BE2C (cell line): ENCODE results near the gene TENM4.

Source experiments
- DNase-seq: peaks from one replicate; pipeline ENCODE4 v3.0.0-alpha.2; 2020
- H3K27me3 ChIP-seq: fragments of 250-450 bp; sonication (Bioruptor Pico); 2 replicates; pipeline ENCODE4 v1.5.1; 2020; ENCODE audit warnings: mild to moderate bottlenecking
- H3K36me3 ChIP-seq: fragments of 250-450 bp; sonication (Bioruptor Pico); 2 replicates; pipeline ENCODE4 v1.5.1; 2020; ENCODE audit warnings: mild to moderate bottlenecking
- H3K4me1 ChIP-seq: fragments of 250-450 bp; sonication (Bioruptor Pico); 2 replicates; pipeline ENCODE4 v1.5.1; 2020
- H3K4me3 ChIP-seq: 2 replicates; pipeline ENCODE4 v1.5.1; 2011; ENCODE audit warnings: low read depth, low read length
- H3K9me3 ChIP-seq: fragments of 250-450 bp; sonication (Bioruptor Pico); 2 replicates; pipeline ENCODE4 v1.5.1; 2020
- TF ChIP-seq, protein P1 (sequence below): IDR thresholded peaks from 2 replicates; pipeline ENCODE4 v1.5.1; 2012; ENCODE audit warnings: mild to moderate bottlenecking, low read depth, low read length

Gene TENM4

DNA sequence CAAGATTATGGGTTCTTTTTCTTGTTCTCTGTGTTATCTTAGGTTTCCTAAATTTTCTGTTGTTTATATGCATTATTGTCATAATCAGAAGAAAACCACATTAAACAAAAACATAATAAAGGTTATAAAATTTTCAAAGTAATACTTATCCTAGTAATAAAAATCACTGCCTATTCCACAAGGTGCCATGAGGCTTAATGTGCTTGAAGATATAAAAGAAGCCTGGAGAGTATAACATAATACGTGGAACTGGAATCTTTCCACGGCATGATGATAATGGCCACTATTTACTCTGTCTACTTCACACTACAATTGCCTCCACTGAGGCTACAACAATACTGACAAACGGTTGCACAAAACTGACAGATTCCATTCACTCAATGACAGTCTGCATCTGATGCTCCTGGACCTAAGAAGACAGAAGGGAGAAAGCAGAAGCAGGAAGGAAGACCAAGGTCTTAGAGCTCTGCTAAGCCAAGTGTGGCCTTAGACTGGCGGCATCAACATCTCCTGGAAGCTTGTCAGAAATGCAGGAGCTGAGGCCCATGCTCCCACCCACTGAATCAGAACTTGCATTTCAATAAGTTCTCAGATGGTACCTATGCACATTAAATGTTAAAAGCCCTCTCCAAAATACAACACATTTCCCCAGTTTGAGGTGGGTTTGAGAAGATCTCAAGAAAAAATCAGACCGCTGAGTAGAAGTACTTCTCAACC, 13.1 kb downstream of the TENM4 start:
- DNase-seq, result no peak
- Histone ChIP-seq H3K36me3 (no peaks in the 10 kb centered on the region), H3K27me3 (no peaks in the 10 kb centered on the region), H3K9me3 (no peaks in the 10 kb centered on the region), H3K4me3 (no peak overlapping the region), H3K4me1 (no peaks in the 10 kb centered on the region)
- TF ChIP-seq, protein P1, sequence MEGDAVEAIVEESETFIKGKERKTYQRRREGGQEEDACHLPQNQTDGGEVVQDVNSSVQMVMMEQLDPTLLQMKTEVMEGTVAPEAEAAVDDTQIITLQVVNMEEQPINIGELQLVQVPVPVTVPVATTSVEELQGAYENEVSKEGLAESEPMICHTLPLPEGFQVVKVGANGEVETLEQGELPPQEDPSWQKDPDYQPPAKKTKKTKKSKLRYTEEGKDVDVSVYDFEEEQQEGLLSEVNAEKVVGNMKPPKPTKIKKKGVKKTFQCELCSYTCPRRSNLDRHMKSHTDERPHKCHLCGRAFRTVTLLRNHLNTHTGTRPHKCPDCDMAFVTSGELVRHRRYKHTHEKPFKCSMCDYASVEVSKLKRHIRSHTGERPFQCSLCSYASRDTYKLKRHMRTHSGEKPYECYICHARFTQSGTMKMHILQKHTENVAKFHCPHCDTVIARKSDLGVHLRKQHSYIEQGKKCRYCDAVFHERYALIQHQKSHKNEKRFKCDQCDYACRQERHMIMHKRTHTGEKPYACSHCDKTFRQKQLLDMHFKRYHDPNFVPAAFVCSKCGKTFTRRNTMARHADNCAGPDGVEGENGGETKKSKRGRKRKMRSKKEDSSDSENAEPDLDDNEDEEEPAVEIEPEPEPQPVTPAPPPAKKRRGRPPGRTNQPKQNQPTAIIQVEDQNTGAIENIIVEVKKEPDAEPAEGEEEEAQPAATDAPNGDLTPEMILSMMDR, result no peak

DNA sequence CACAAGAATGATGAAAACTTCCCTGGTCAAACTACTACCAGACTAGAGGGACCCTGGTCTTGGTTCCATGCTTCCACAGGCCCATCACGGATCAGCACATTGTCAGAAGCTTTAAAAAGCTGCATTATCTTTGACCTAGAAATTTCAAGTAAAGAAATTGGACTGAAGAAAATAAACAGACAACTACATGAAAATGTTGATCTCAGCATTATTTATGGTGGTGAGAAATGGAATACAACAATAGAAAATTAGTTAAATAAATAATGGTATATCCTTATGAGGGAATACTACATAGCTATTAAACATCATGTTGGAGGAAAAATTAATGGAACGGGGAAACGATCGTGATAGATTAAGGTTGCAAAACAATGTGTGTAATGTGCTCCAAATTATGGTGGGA, 13.7 kb downstream of the TENM4 start:
- no peaks in the 10 kb centered on the region for H3K4me1 ChIP-seq

DNA sequence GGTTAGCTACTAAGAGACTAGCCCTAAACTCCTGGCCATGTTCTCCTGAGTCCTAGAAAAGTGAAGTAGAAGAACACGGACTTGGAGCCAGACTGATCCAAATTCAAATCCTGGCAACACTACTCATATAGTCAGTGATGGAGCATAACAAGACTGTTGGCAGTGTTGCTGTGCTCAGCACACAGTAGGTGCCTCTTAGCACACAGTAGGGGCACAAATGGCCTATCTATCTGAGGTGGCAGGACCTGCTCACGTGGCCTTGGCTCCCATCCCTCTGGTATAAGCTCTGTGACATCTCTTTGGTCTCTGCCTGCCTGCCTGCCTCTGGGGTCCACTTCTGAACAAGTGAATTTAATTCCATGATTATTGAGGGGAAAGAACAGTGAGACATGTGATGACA, 15.4 kb downstream of the TENM4 start:
- Histone ChIP-seq H3K9me3 (no peaks in the 10 kb centered on the region), H3K4me3 (no peak overlapping the region), H3K27me3 (no peaks in the 10 kb centered on the region), H3K36me3 (no peaks in the 10 kb centered on the region), H3K4me1 (no peaks in the 10 kb centered on the region; the same call in 1 of the 2 replicates)
- TF ChIP-seq, protein P1, result no peak
- no peak for DNase-seq

More for the DNA sequence above, 13.7 kb downstream of the TENM4 start:
- H3K9me3 ChIP-seq, result no peaks in the 10 kb centered on the region
- DNase-seq, result no peak
- TF ChIP-seq, protein P1, result no peak
- no peaks in the 10 kb centered on the region for H3K36me3 ChIP-seq
- no peaks in the 10 kb centered on the region for H3K27me3 ChIP-seq
- H3K4me3 ChIP-seq, result no peak overlapping the region

DNA sequence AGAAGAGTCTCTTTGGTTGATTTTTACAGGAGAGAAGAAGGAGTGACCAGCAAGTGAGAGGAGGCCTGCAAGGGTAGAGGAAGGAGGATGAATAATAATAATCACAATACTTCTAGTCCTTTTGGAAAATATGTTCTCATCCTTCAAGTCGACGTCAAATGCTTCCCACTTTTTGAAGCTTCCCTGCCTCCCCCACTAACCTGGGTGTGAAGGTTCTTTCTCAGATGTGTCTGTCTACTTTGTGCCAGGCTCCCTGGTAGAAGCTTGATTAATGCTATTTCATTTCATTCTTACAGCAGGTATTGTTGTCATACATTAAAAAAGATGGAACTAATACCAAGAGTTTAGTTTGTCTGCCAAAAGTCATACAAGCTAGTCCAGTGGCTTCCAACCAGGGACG, 17.1 kb downstream of the TENM4 start:
- DNase-seq, result no peak

DNA sequence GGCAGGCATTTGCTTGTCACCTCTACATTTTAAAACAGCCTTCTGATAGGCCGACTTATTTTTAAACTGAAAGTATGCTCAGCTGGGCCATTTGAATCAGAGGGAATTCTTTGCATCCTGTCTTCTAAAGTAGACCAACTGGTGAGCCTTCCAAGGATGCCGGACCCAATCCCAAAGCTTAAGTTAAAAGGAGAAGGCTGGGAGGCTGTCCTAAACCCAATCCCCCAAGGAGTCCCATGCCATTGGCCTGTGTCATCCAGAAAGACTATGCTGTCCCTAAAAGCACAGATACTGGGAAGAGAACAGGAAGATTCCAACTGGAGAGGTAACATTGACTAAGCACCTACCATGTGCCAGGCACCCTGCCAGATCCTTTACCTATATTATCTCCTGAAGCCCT, 18.0 kb downstream of the TENM4 start:
- no peak overlapping the region for H3K4me3 ChIP-seq
- no peaks in the 10 kb centered on the region for H3K9me3 ChIP-seq
- no peaks in the 10 kb centered on the region for H3K36me3 ChIP-seq
- H3K4me1 ChIP-seq, result no peaks in the 10 kb centered on the region; the same call in 1 of the 2 replicates
- no peak for DNase-seq
- TF ChIP-seq, protein P1, result no peak
- H3K27me3 ChIP-seq, result no peaks in the 10 kb centered on the region

More for the DNA sequence above, 17.1 kb downstream of the TENM4 start:
- no peak overlapping the region for H3K4me3 ChIP-seq
- H3K27me3 ChIP-seq, result no peaks in the 10 kb centered on the region
- no peaks in the 10 kb centered on the region for H3K9me3 ChIP-seq
- no peaks in the 10 kb centered on the region; the same call in 1 of the 2 replicates for H3K4me1 ChIP-seq
- no peaks in the 10 kb centered on the region for H3K36me3 ChIP-seq
- TF ChIP-seq, protein P1, result no peak

DNA sequence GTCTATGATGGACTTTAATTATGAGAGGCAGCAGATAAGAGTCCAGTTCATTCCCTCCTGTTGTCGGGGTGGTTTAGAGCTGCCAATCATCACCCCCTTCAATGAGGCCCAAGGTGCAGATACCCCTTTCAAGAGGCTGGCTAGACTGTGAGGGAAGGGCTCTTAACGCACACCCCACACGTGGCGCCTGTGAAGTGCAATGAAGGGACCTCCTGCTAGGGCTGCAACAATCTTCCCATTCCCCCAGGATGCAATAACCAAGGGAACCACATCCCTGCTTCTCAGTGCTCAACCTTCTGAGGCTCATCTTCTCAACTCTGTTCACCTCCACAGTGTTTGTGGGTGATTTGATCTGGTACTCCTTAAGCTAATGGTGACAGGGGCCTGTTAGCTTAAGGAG, 19.0 kb downstream of the TENM4 start:
- no peaks in the 10 kb centered on the region; the same call in 1 of the 2 replicates for H3K4me1 ChIP-seq
- no peaks in the 10 kb centered on the region for H3K9me3 ChIP-seq
- no peaks in the 10 kb centered on the region for H3K27me3 ChIP-seq
- H3K36me3 ChIP-seq, result no peaks in the 10 kb centered on the region
- DNase-seq, result no peak
- TF ChIP-seq, protein P1, result no peak
- H3K4me3 ChIP-seq, result no peak overlapping the region
